ENCODE results near the gene CDC42BPG. TPM values are rescaled to one million over a fixed set of nuclear protein-coding genes. Genes with fewer than 3 reads are reported as not detected.

Gene CDC42BPG
- total and polyA plus RNA-seq, 10 of the 15 experiments (the other 5 are each of a cell fraction or from before 2014, with no cell fraction given) = 0.02 to 1.3 (median 0.09) TPM; not detected in 1

DNA sequence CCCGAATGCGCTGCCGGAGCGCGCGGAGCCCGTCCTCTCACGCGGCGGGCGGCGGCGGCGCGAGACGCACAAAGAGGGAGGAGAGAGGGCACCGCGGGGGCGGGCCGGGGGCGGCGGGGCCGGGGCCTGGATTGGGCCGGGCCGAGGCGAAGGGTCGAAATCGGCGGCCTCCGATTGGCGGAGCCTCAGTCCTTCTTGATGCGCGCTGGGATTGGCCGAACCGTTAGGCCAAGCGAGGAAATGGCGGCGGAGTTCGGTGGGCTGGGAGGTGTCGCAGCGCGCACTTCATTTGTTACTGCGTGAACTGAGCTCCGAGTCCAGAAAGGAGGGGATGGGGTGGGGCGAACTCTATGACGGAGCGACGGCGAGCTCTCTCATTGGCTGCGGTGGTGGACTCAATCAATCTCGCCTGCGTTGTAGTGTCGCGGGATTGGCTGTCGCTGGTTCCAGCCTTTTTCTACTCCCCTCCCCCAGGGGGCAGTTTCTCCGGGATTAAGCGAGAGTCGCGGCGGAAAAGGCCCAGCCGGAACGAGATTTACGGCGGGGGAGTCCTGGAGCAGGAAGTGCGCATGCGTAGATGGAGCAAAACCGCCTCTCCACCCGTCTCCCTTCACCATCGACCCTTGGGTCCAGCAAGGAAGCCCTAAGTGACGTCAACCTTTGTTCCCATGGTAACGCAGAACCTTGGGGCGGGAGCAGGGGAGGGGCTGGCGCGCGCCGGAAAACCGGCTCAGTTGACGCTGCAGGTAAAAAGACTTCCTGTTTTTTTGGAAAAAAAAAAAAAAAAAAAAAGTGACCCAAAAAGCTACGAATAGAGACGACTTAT lies 65.8 kb downstream of the CDC42BPG start, which contains the start of gene SF1 (continued):
- TF ChIP-seq LARP7 (IDR thresholded peaks at IDR 0.05) = no peak
- TF ChIP-seq PBX3 (IDR thresholded peaks at IDR 0.05; ENCODE audit: insufficient replicate concordance, low read depth, low read length) = peak; percentile 75
- TF ChIP-seq, protein P1, sequence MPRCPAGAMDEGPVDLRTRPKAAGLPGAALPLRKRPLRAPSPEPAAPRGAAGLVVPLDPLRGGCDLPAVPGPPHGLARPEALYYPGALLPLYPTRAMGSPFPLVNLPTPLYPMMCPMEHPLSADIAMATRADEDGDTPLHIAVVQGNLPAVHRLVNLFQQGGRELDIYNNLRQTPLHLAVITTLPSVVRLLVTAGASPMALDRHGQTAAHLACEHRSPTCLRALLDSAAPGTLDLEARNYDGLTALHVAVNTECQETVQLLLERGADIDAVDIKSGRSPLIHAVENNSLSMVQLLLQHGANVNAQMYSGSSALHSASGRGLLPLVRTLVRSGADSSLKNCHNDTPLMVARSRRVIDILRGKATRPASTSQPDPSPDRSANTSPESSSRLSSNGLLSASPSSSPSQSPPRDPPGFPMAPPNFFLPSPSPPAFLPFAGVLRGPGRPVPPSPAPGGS (IDR thresholded peaks at IDR 0.05; ENCODE audit: borderline replicate concordance, insufficient read depth, low read depth, low read length, poor library complexity, severe bottlenecking) = no peak
- TF ChIP-seq, protein P2, sequence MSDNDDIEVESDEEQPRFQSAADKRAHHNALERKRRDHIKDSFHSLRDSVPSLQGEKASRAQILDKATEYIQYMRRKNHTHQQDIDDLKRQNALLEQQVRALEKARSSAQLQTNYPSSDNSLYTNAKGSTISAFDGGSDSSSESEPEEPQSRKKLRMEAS (IDR thresholded peaks at IDR 0.05; ENCODE audit: low read depth, low read length) = no peak; the same call in 1 of the 2 replicates
- no peak for TF ChIP-seq RAD51 (IDR thresholded peaks at IDR 0.05)
- no peak for TF ChIP-seq PAX8 (IDR thresholded peaks at IDR 0.05)
- TF ChIP-seq KDM1A (IDR thresholded peaks at IDR 0.05; ENCODE audit: borderline replicate concordance) = no peak
- no peak for TF ChIP-seq PRDM15 (CRISPR knock-in tag; IDR thresholded peaks at IDR 0.05)
- TF ChIP-seq SKIL (IDR thresholded peaks at IDR 0.05; ENCODE audit: low read depth, poor library complexity, severe bottlenecking) = no peak
- no peak for TF ChIP-seq CHD4 (IDR thresholded peaks at IDR 0.05)
- TF ChIP-seq ZNF592 (IDR thresholded peaks at IDR 0.05) = no peak
- TF ChIP-seq SMC3 (IDR thresholded peaks at IDR 0.05; ENCODE audit: borderline replicate concordance, low read length) = no peak
- no peak for TF ChIP-seq KLF5 (IDR thresholded peaks at IDR 0.05; ENCODE audit: partially characterized antibody)
- peak; percentile 87 for TF ChIP-seq NFYB (IDR thresholded peaks at IDR 0.05; ENCODE audit: insufficient read depth, low read depth, low read length)
